AG09319 (cell line): ENCODE results near the gene DNLZ.

ENCODE experiments used
- DNase-seq: peaks from one replicate; pipeline ENCODE4 v3.0.0-alpha.2; 2010; ENCODE audit warnings: low read depth; ENCODE audit errors: extremely low read depth
- CTCF ChIP-seq: IDR thresholded peaks from 2 replicates; pipeline ENCODE4 v1.5.1; 2011; ENCODE audit warnings: low read depth, mild to moderate bottlenecking, inconsistent platforms, low read length, moderate library complexity

The DNLZ gene

GRCh38 chr9:136368190-136368589, 4.6 kb upstream of the DNLZ start:
- TF ChIP-seq CTCF, result no peak
- DNase-seq, result no peak

GRCh38 chr9:136367296-136368145, 4.0 kb upstream of the DNLZ start:
- no peak for TF ChIP-seq CTCF
- no peak for DNase-seq

GRCh38 chr9:136366826-136367225, 3.3 kb upstream of the DNLZ start:
- no peak for DNase-seq
- no peak for TF ChIP-seq CTCF

GRCh38 chr9:136365775-136366222, 2.3 kb upstream of the DNLZ start:
- no peak for DNase-seq
- no peak for TF ChIP-seq CTCF

- no peak for DNase-seq
- no peak for TF ChIP-seq CTCF
These were observed 1.6 kb upstream of the DNLZ start for GRCh38 chr9:136364942-136365774.

- DNase-seq, result no peak
- no peak for TF ChIP-seq CTCF
These were observed 605 bp upstream of the DNLZ start for GRCh38 chr9:136363949-136364748.
